OCI-LY3 (cell line): ENCODE measurements around the gene RAPGEF2.

Experiments
- EZH2phosphoT487 ChIP-seq: fragments of 200-600 bp; shearing (Covaris generic); IDR thresholded peaks from 2 replicates; pipeline ENCODE4 v1.6.1; 2018; ENCODE audit warnings: antibody characterized with exemption, mixed run types, low read depth
- TF ChIP-seq, protein P1 (sequence below): fragments of 200-600, 300-600 bp; sonication (generic); IDR thresholded peaks from 2 replicates; pipeline ENCODE4 v1.5.1; 2014; ENCODE audit warnings: antibody characterized with exemption, low read length, low read depth

GRCh38 chr4:159284113-159284512 is 181.2 kb downstream of the RAPGEF2 start:
- TF ChIP-seq, protein P1, sequence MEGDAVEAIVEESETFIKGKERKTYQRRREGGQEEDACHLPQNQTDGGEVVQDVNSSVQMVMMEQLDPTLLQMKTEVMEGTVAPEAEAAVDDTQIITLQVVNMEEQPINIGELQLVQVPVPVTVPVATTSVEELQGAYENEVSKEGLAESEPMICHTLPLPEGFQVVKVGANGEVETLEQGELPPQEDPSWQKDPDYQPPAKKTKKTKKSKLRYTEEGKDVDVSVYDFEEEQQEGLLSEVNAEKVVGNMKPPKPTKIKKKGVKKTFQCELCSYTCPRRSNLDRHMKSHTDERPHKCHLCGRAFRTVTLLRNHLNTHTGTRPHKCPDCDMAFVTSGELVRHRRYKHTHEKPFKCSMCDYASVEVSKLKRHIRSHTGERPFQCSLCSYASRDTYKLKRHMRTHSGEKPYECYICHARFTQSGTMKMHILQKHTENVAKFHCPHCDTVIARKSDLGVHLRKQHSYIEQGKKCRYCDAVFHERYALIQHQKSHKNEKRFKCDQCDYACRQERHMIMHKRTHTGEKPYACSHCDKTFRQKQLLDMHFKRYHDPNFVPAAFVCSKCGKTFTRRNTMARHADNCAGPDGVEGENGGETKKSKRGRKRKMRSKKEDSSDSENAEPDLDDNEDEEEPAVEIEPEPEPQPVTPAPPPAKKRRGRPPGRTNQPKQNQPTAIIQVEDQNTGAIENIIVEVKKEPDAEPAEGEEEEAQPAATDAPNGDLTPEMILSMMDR, result no peak
- TF ChIP-seq EZH2phosphoT487, result no peak
